HepG2 (cell line): ENCODE measurements around the gene CDIP1. TPM values are rescaled to one million over a fixed set of nuclear protein-coding genes. Genes with fewer than 3 reads are reported as not detected.

ENCODE experiments used
- ATAC-seq: fragments of 200-7000 bp; cut with Tn5 transposase; 3 replicates; pipeline ENCODE4 v1.9.1; 2020; ENCODE audit warnings: mild to moderate bottlenecking, moderate library complexity
- BruUV-seq: library from RNA; stranded (reverse); fragments of 400-500 nt; replicated peaks from 2 replicates; lab custom pipeline; 2021; lab: Mats Ljungman, UMichigan
- CTCF ChIA-PET: fragments of 300-600 bp; formaldehyde crosslinking; extraction: SDS; loops from one replicate; lab custom pipeline; 2021; ENCODE audit warnings: low total read pairs, inconsistent platforms, low intra/inter-chr PET ratio; lab: Yijun Ruan, JAX
- POLR2A ChIA-PET: fragments of 350-600 bp; sonication (Branson Sonifier 250); formaldehyde crosslinking; loops from one replicate; lab custom pipeline; 2020; ENCODE audit warnings: antibody characterized with exemption, inconsistent platforms; lab: Yijun Ruan, JAX
- DNase-seq: peaks from one replicate; pipeline ENCODE4 v3.0.0-alpha.2; 2015; ENCODE audit warnings: low spot score
- FAIRE-seq: peaks from 3 replicates; lab custom pipeline; 2011; peaks lifted over from hg19 to GRCh38; lab: Jason Lieb, UNC
- H2AFZ ChIP-seq: one replicate; pipeline ENCODE4 v1.6.1; 2011; ENCODE audit warnings: low read length, inconsistent platforms
- H3K27ac ChIP-seq: fragments of 300-600 bp; 3 replicates; pipeline ENCODE4 v1.8.0; 2011; ENCODE audit warnings: mixed run types, mild to moderate bottlenecking, mixed read lengths, low read length, inconsistent platforms; ENCODE audit not compliant: insufficient read depth; ENCODE audit errors: extremely low read length
- H3K27me3 ChIP-seq, 2 experiments: fragments of 200-600 bp in 1 of 2; 2 replicates in 1 of 2; 3 replicates in 1 of 2; pipeline versions ENCODE4 v1.6.0 to v1.8.0; 2011; ENCODE audit warnings: low read length in 2 of 2, mild to moderate bottlenecking in 2 of 2, moderate library complexity in 2 of 2, inconsistent platforms in 1 of 2; ENCODE audit not compliant: insufficient read depth in 2 of 2, control insufficient read depth in 1 of 2
- H3K36me3 ChIP-seq, 2 experiments: fragments of 200-600 bp in 1 of 2; replicated peaks in 1 of 2; 2 replicates in 1 of 2; 3 replicates in 1 of 2; pipeline versions ENCODE4 v1.5.1 to v1.8.0; 2011; ENCODE audit warnings: low read length in 2 of 2, inconsistent platforms in 1 of 2; ENCODE audit not compliant: insufficient read depth in 2 of 2, control insufficient read depth in 1 of 2
- H3K4me1 ChIP-seq: 2 replicates; pipeline ENCODE4 v1.5.1; 2012; ENCODE audit warnings: low read length, inconsistent platforms; ENCODE audit not compliant: insufficient read depth
- H3K4me2 ChIP-seq: 2 replicates; pipeline ENCODE4 v1.6.0; 2011; ENCODE audit warnings: low read depth, low read length, inconsistent platforms
- H3K4me3 ChIP-seq, 3 experiments: fragments of 200-600 bp in 1 of 3; sonication (generic), shearing (Covaris generic) in 1 of 3; replicated peaks in 1 of 3; 2 replicates each; pipeline ENCODE4 v1.5.1; 2011 to 2016; ENCODE audit warnings: low read length in 3 of 3, inconsistent platforms in 2 of 3, low read depth in 2 of 3, mild to moderate bottlenecking in 2 of 3, control low read depth in 1 of 3, mixed read lengths in 1 of 3; ENCODE audit not compliant: insufficient read depth in 1 of 3
- H3K79me2 ChIP-seq: one replicate; pipeline ENCODE4 v1.6.1; 2011; ENCODE audit warnings: low read length, inconsistent platforms; ENCODE audit not compliant: insufficient read depth
- H3K9ac ChIP-seq: 2 replicates; pipeline ENCODE4 v1.6.0; 2011; ENCODE audit warnings: mild to moderate bottlenecking, low read depth, low read length, inconsistent platforms; ENCODE audit not compliant: insufficient read depth
- H3K9me3 ChIP-seq: 2 replicates; pipeline ENCODE4 v1.5.1; 2012; ENCODE audit warnings: mild to moderate bottlenecking, low read length
- H4K20me1 ChIP-seq: 2 replicates; pipeline ENCODE4 v1.6.0; 2011; ENCODE audit warnings: inconsistent platforms, mild to moderate bottlenecking, low read length, moderate library complexity; ENCODE audit not compliant: insufficient read depth
- CEBPB ChIP-seq: IDR thresholded peaks from 2 replicates; pipeline ENCODE4 v1.6.1; 2011; ENCODE audit warnings: low read depth, low read length, improper control_type of control experiment, borderline replicate concordance
- ZBTB38 ChIP-seq: sonication (generic); formaldehyde crosslinking; IDR thresholded peaks from 2 replicates; pipeline ENCODE4 v1.5.1; 2020; ENCODE audit warnings: mild to moderate bottlenecking, missing genetic modification reagents
- ZEB1 ChIP-seq: IDR thresholded peaks from 2 replicates; pipeline ENCODE4 v1.6.1; 2012; ENCODE audit warnings: mild to moderate bottlenecking, low read depth, inconsistent platforms; ENCODE audit not compliant: insufficient replicate concordance
- ZFP41 ChIP-seq: sonication (generic); formaldehyde crosslinking; IDR thresholded peaks from 2 replicates; pipeline ENCODE4 v1.4.0; 2020; ENCODE audit warnings: mild to moderate bottlenecking, missing genetic modification reagents, borderline replicate concordance
- WGBS: methylation state at CpG from one replicate; pipeline ENCODE4 v1.1.6; 2017; ENCODE audit warnings: low lambda C conversion rate; 5-methylcytosine and 5-hydroxymethylcytosine counted together
- in situ Hi-C: cut with HindIII; loops from 2 replicates; pipeline ENCODE4 v1.10.0; 2017; ENCODE audit warnings: low pct_unique_long_range_greater_than_20kb; ENCODE audit not compliant: extremely low pct_ligation_motif_present
- intact Hi-C: fragments of 100-400 bp; cut with micrococcal nuclease; formaldehyde crosslinking; loops from one replicate; pipeline ENCODE4 v1.10.0; 2022; ENCODE audit not compliant: unreplicated experiment
- polyA plus RNA-seq, 8 experiments: library from polyadenylated mRNA; depleted of rRNA in 3 of 8; stranded (reverse) in 7 of 8; unstranded in 1 of 8; fragments of >200 nt; fragmentation: Illumina TruSeq in 4 of 8; extraction: Trizol in 4 of 8; gene quantifications; 2 replicates each; pipeline versions ENCODE4 v1.2.1 to v1.2.3, GENCODE V29; 2011 to 2016; ENCODE audit warnings: low read depth in 4 of 8, missing spikeins in 1 of 8, mixed read lengths in 1 of 8; ENCODE audit not compliant: insufficient read depth in 1 of 8
- total RNA-seq, 5 experiments: library from RNA; depleted of rRNA; stranded (reverse); fragments of >200 nt; fragmentation: Illumina TruSeq; extraction: Trizol; gene quantifications; 2 replicates each; pipeline ENCODE4 v1.2.3, GENCODE V29; 2016; ENCODE audit warnings: low read depth in 1 of 5
- TF ChIP-seq, protein P1 (sequence below): sonication (generic); formaldehyde crosslinking; IDR thresholded peaks from 2 replicates; pipeline ENCODE4 v1.4.0; 2020; ENCODE audit warnings: missing genetic modification reagents

The CDIP1 gene
- total and polyA plus RNA-seq, 2 of the 13 experiments (the other 11 are each of a cell fraction or from before 2014, with no cell fraction given): 31.2 to 56.7 TPM

DNA sequence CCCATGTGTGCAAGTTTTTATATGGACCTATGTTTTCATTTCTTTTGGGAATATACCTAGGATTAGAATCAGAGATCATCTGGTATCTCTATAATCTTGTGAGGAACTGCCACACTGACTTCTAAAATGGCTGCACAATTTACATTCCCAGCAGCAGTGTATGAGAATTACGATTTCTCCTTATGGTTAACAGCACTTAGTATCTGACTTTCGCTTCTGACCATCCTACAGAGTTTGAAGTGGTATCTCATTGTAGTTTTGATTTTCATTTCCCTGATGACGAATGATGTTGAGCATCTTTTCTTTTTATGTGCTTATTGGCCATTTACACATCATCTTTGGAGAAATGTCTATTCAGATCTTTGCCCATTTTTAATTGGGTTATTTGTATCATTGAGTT is 27.6 kb upstream of the CDIP1 start (continued):
- TF ChIP-seq, protein P1, sequence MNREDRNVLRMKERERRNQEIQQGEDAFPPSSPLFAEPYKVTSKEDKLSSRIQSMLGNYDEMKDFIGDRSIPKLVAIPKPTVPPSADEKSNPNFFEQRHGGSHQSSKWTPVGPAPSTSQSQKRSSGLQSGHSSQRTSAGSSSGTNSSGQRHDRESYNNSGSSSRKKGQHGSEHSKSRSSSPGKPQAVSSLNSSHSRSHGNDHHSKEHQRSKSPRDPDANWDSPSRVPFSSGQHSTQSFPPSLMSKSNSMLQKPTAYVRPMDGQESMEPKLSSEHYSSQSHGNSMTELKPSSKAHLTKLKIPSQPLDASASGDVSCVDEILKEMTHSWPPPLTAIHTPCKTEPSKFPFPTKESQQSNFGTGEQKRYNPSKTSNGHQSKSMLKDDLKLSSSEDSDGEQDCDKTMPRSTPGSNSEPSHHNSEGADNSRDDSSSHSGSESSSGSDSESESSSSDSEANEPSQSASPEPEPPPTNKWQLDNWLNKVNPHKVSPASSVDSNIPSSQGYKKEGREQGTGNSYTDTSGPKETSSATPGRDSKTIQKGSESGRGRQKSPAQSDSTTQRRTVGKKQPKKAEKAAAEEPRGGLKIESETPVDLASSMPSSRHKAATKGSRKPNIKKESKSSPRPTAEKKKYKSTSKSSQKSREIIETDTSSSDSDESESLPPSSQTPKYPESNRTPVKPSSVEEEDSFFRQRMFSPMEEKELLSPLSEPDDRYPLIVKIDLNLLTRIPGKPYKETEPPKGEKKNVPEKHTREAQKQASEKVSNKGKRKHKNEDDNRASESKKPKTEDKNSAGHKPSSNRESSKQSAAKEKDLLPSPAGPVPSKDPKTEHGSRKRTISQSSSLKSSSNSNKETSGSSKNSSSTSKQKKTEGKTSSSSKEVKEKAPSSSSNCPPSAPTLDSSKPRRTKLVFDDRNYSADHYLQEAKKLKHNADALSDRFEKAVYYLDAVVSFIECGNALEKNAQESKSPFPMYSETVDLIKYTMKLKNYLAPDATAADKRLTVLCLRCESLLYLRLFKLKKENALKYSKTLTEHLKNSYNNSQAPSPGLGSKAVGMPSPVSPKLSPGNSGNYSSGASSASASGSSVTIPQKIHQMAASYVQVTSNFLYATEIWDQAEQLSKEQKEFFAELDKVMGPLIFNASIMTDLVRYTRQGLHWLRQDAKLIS (CRISPR knock-in tag): no peak
- TF ChIP-seq ZEB1: no peak
- no peak for TF ChIP-seq ZBTB38 (CRISPR knock-in tag)

DNA sequence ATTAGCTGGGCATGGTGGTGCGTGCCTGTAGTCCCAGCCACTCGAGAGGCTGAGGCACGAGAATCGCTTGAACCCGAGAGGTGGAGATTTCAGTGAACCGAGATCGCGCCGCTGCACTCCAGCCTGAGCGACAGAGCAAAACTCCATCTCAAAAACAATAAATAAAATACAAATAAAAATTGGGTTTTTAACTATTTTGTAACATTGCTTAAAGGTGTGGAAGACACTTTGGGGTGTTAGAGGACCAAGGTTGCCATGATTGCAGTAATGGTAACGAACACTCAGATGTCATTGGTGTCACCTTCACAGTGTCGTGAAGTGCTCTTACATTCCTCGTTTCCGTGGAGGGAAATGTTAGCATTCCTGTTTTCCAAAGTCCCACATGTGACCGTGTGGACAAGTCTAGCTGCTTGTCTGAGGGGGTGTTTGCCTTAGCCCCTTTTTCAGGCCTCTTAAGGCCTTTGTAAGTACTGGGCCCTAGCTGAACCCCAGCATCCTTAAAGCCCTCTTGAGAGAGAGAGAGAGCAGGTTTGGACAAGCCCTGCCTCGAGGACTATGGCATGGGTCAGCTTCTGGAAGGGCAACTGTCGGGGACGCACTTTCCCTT is 26.2 kb upstream of the CDIP1 start:
- ChIA-PET POLR2A (no interaction called here), CTCF (no interaction called here)
- no peak overlapping the region for H3K4me3 ChIP-seq
- in situ Hi-C loops: no loop called here
- peaks cover 12% of the 10 kb centered on the region for H3K4me1 ChIP-seq
- intact Hi-C loops: loop anchor here (10.0 kb wide), 1 partner anchor 70 kb away; no protein-coding TSS in a partner anchor
- H3K79me2 ChIP-seq: no peaks in the 10 kb centered on the region
- H3K9ac ChIP-seq: no peak overlapping the region
- H3K9me3 ChIP-seq: no peaks in the 10 kb centered on the region
- 72% methylated on average over 17 of the region's 18 CpGs for WGBS
- FAIRE-seq (no peak), ATAC-seq (no peak), DNase-seq (no peak)
- no peaks in the 10 kb centered on the region for H4K20me1 ChIP-seq
- no peak overlapping the region for H2AFZ ChIP-seq
- H3K27me3 ChIP-seq: peaks cover 1 to 25% of the 10 kb centered on the region in 2 experiments; a peak in 3 of 5 replicates
- no TSS peak for BruUV-seq
- H3K4me2 ChIP-seq: no peak overlapping the region
- H3K36me3 ChIP-seq: no peaks in the 10 kb centered on the region
- TF ChIP-seq ZFP41 (no peak), CEBPB (0 out of 2 replicates have a peak, but pooled peaks have one; percentile 13)
- H3K27ac ChIP-seq: no peak overlapping the region
